GOT3 (cell line): ENCODE data around the gene CTNND1.
"Not testable (repeated sequence)": the region's sequence is repeated elsewhere in the genome, so short reads cannot be mapped to it uniquely, and the experiment has no call there.

Experiments used
- DNase-seq: peaks from one replicate; lab custom pipeline; 2025; ENCODE audit warnings: mixed read lengths; lab: John Stamatoyannopoulos, UW

Gene CTNND1

GRCh38 chr11:57761301-57762234, at the start of gene CTNND1:
Gene CTNND1, plus strand, starts transcription at chr11:57761802. Its CDS starts 29,677 bp downstream, at chr11:57791479.
- DNase-seq = peak; percentile 61

- DNase-seq = peak; percentile 91
Measured at GRCh38 chr11:57712256-57713150, 49.1 kb upstream of the CTNND1 start, which contains the start of gene TMX2. Gene TMX2, plus strand, starts transcription at chr11:57712593. Its CDS starts 26 bp downstream, at chr11:57712619.

- DNase-seq = no peak
Measured at GRCh38 chr11:57713835-57714234, 47.8 kb upstream of the CTNND1 start.

GRCh38 chr11:57716726-57717125, 44.9 kb upstream of the CTNND1 start:
- not testable (repeated sequence) for DNase-seq

- DNase-seq = no peak
Measured at GRCh38 chr11:57727185-57727584, 34.4 kb upstream of the CTNND1 start.

- no peak for DNase-seq
Measured at GRCh38 chr11:57728829-57729228, 32.8 kb upstream of the CTNND1 start.

GRCh38 chr11:57729479-57729878, 32.1 kb upstream of the CTNND1 start:
- DNase-seq = no peak

GRCh38 chr11:57732661-57733060, 28.9 kb upstream of the CTNND1 start:
- no peak for DNase-seq

- no peak for DNase-seq
Measured at GRCh38 chr11:57735619-57736298, 25.8 kb upstream of the CTNND1 start.

- DNase-seq = peak; percentile 86
Measured at GRCh38 chr11:57741132-57742086, 20.2 kb upstream of the CTNND1 start, which contains the start of gene SELENOH. Gene SELENOH, plus strand, starts transcription at chr11:57741491. Its CDS starts 105 bp downstream, at chr11:57741596.

GRCh38 chr11:57742087-57742452, 19.5 kb upstream of the CTNND1 start:
- no peak for DNase-seq

- DNase-seq = no peak
Measured at GRCh38 chr11:57744357-57744756, 17.2 kb upstream of the CTNND1 start.

- no peak for DNase-seq
Measured at GRCh38 chr11:57745206-57745605, 16.4 kb upstream of the CTNND1 start.

GRCh38 chr11:57746920-57747319, 14.7 kb upstream of the CTNND1 start:
- DNase-seq = no peak

GRCh38 chr11:57751176-57751575, 10.4 kb upstream of the CTNND1 start:
- no peak for DNase-seq

- DNase-seq = no peak
Measured at GRCh38 chr11:57751676-57752253, 9.8 kb upstream of the CTNND1 start, which contains the start of gene BTBD18. Gene BTBD18, minus strand, starts transcription at chr11:57751819. Its CDS starts 631 bp downstream, at chr11:57751188.

- no peak for DNase-seq
Measured at GRCh38 chr11:57752954-57753353, 8.6 kb upstream of the CTNND1 start.

- no peak for DNase-seq
Measured at GRCh38 chr11:57758174-57758573, 3.4 kb upstream of the CTNND1 start.

GRCh38 chr11:57762235-57762861, 746 bp downstream of the CTNND1 start:
- no peak for DNase-seq

GRCh38 chr11:57763568-57763967, 2.0 kb downstream of the CTNND1 start:
- DNase-seq = no peak
